GM12878 (cell line): ENCODE data around the gene MNAT1. TPM values are rescaled to one million over a fixed set of nuclear protein-coding genes. Genes with fewer than 3 reads are reported as not detected.

Experiments
- BACH1 ChIP-seq: fragments of 450-650 bp; IDR thresholded peaks from 2 replicates; pipeline ENCODE4 v1.6.1; 2017; ENCODE audit warnings: mild to moderate bottlenecking, borderline replicate concordance
- BRCA1 ChIP-seq: IDR thresholded peaks from 2 replicates; pipeline ENCODE4 v1.6.1; 2011; ENCODE audit warnings: low read depth, low read length, improper control_type of control experiment
- CBX3 ChIP-seq: fragments of 200-600 bp; sonication (generic); IDR thresholded peaks from 2 replicates; pipeline ENCODE4 v1.6.1; 2016; ENCODE audit warnings: low read depth, borderline replicate concordance
- GABPA ChIP-seq: IDR thresholded peaks from 2 replicates; pipeline ENCODE4 v1.6.1; 2014; ENCODE audit warnings: antibody characterized with exemption, low read depth, mild to moderate bottlenecking, inconsistent platforms
- IKZF1 ChIP-seq: fragments of 450-650 bp; conservative IDR thresholded peaks from 2 replicates; pipeline ENCODE4 v1.6.1; 2017; ENCODE audit warnings: antibody characterized with exemption, mild to moderate bottlenecking
- MEF2A ChIP-seq: IDR thresholded peaks from 2 replicates; pipeline ENCODE4 v1.6.1; 2011; ENCODE audit warnings: low read depth, mild to moderate bottlenecking, low read length, moderate library complexity; ENCODE audit not compliant: insufficient read depth
- MXI1 ChIP-seq: fragments of 150-350 bp; IDR thresholded peaks from 2 replicates; pipeline ENCODE4 v1.6.1; 2011; ENCODE audit warnings: low read depth, mild to moderate bottlenecking, inconsistent platforms, low read length, improper control_type of control experiment
- NFIC ChIP-seq: IDR thresholded peaks from 2 replicates; pipeline ENCODE4 v1.6.1; 2012; ENCODE audit warnings: low read depth, mild to moderate bottlenecking, inconsistent platforms, low read length, moderate library complexity
- PML ChIP-seq: IDR thresholded peaks from 2 replicates; pipeline ENCODE4 v1.6.1; 2012; ENCODE audit warnings: low read length, inconsistent platforms
- SIN3A ChIP-seq: IDR thresholded peaks from 2 replicates; pipeline ENCODE4 v1.6.1; 2012; ENCODE audit warnings: low read depth, low read length, improper control_type of control experiment
- SIX5 ChIP-seq: IDR thresholded peaks from 2 replicates; pipeline ENCODE4 v1.6.1; 2011; ENCODE audit warnings: mild to moderate bottlenecking, low read depth, low read length, moderate library complexity; ENCODE audit not compliant: severe bottlenecking
- polyA plus RNA-seq, 11 experiments: library from polyadenylated mRNA; depleted of rRNA in 4 of 11; unstranded in 6 of 11; stranded (reverse) in 5 of 11; fragments of >200 nt; fragmentation: Nextera tagmentation in 4 of 11; fragmentation: Illumina TruSeq in 1 of 11; extraction: Ambion mirVana in 4 of 11; extraction: Trizol in 1 of 11; gene quantifications; 1 replicate in 1 of 11; 2 replicates in 10 of 11; pipeline versions ENCODE4 v1.2.1 to v1.2.3, GENCODE V29; 2011 to 2016; ENCODE audit warnings: inconsistent platforms in 2 of 11, missing spikeins in 2 of 11, low read depth in 1 of 11
- total RNA-seq, 4 experiments: library from RNA; depleted of rRNA in 3 of 4; stranded (reverse); fragments of >200 nt in 3 of 4; fragmentation: Illumina TruSeq in 1 of 4; extraction: Trizol in 1 of 4; gene quantifications; 2 replicates each; pipeline versions ENCODE4 v1.2.1 to v1.2.3, GENCODE V29; 2013 to 2021
- TF ChIP-seq, protein P1 (sequence below): fragments of 450-650 bp; IDR thresholded peaks from 2 replicates; pipeline ENCODE4 v1.6.1; 2017; ENCODE audit warnings: antibody characterized with exemption, mild to moderate bottlenecking, moderate library complexity
- TF ChIP-seq, protein P2 (sequence below): fragments of 150-350 bp; IDR thresholded peaks from 2 replicates; pipeline ENCODE4 v1.6.1; 2014; ENCODE audit warnings: mild to moderate bottlenecking, low read depth, low read length
- TF ChIP-seq, protein P3 (sequence below): fragments of 450-650 bp; IDR thresholded peaks from 2 replicates; pipeline ENCODE4 v1.6.1; 2017; ENCODE audit warnings: mild to moderate bottlenecking, moderate library complexity
- TF ChIP-seq, protein P4 (sequence below): fragments of 450-650 bp; IDR thresholded peaks from 2 replicates; pipeline ENCODE4 v1.6.1; 2017; ENCODE audit warnings: mild to moderate bottlenecking, low read depth, inconsistent platforms; ENCODE audit not compliant: poor library complexity, severe bottlenecking
- TF ChIP-seq, protein P5 (sequence below): fragments of 450-650 bp; IDR thresholded peaks from 2 replicates; pipeline ENCODE4 v1.6.1; 2017; ENCODE audit warnings: low read depth, mild to moderate bottlenecking, moderate library complexity

Gene MNAT1
- total and polyA plus RNA-seq, 10 of the 15 experiments (the other 5 are each of a cell fraction or from before 2014, with no cell fraction given): 26.5 to 67.4 (median 40.8) TPM

DNA sequence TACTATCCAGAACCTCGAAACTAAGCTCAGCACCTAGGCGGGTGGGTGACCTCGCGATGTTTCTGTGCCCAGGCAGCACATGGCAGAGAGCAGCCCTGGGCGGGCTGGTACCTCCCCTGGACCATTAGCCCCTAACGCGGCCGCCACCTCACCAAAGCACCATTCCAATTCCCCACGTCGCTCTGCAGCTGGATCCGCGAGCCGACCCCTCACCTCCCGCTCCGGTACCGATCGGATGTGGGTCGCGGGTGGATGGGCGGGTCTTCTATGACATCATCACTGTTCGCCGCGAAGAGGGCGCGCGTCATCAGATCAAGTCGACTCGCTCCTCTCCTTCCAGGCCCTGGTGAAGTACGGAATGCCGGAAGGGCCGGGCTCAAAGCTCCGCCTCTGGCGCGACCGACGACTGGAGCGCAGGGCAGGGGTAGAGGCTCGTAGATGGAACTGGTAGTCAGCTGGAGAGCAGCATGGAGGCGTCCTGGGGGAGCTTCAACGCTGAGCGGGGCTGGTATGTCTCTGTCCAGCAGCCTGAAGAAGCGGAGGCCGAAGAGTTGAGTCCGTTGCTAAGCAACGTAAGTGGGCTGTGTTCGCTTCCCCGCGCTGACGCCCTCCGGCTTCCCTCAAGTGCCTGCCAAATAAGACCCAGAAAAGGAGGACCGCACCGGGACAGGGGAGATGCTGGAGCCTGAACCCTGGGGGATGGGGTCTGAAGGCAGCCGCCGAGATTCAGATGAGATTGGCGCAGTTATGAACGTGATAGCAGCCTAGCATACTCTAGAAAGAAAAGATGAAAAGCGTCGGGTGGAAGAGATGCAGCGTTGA lies 246.5 kb downstream of the MNAT1 start, which contains the start of the genes SLC38A6 and TRMT5 (continued):
- TF ChIP-seq, protein P1, sequence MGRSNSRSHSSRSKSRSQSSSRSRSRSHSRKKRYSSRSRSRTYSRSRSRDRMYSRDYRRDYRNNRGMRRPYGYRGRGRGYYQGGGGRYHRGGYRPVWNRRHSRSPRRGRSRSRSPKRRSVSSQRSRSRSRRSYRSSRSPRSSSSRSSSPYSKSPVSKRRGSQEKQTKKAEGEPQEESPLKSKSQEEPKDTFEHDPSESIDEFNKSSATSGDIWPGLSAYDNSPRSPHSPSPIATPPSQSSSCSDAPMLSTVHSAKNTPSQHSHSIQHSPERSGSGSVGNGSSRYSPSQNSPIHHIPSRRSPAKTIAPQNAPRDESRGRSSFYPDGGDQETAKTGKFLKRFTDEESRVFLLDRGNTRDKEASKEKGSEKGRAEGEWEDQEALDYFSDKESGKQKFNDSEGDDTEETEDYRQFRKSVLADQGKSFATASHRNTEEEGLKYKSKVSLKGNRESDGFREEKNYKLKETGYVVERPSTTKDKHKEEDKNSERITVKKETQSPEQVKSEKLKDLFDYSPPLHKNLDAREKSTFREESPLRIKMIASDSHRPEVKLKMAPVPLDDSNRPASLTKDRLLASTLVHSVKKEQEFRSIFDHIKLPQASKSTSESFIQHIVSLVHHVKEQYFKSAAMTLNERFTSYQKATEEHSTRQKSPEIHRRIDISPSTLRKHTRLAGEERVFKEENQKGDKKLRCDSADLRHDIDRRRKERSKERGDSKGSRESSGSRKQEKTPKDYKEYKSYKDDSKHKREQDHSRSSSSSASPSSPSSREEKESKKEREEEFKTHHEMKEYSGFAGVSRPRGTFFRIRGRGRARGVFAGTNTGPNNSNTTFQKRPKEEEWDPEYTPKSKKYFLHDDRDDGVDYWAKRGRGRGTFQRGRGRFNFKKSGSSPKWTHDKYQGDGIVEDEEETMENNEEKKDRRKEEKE: no peak
- peak; percentile 90; the same call in 1 of the 2 replicates for TF ChIP-seq IKZF1
- 0 out of 2 replicates have a peak, but pooled peaks have one; percentile 37 for TF ChIP-seq BRCA1
- TF ChIP-seq, protein P2, sequence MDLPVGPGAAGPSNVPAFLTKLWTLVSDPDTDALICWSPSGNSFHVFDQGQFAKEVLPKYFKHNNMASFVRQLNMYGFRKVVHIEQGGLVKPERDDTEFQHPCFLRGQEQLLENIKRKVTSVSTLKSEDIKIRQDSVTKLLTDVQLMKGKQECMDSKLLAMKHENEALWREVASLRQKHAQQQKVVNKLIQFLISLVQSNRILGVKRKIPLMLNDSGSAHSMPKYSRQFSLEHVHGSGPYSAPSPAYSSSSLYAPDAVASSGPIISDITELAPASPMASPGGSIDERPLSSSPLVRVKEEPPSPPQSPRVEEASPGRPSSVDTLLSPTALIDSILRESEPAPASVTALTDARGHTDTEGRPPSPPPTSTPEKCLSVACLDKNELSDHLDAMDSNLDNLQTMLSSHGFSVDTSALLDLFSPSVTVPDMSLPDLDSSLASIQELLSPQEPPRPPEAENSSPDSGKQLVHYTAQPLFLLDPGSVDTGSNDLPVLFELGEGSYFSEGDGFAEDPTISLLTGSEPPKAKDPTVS: 0 out of 2 replicates have a peak, but pooled peaks have one; percentile 22
- TF ChIP-seq MXI1: peak; percentile 79
- peak; percentile 74 for TF ChIP-seq PML
- 0 out of 2 replicates have a peak, but pooled peaks have one; percentile 17 for TF ChIP-seq MEF2A
- no peak for TF ChIP-seq NFIC
- peak; percentile 40 for TF ChIP-seq SIX5
- TF ChIP-seq, protein P3, sequence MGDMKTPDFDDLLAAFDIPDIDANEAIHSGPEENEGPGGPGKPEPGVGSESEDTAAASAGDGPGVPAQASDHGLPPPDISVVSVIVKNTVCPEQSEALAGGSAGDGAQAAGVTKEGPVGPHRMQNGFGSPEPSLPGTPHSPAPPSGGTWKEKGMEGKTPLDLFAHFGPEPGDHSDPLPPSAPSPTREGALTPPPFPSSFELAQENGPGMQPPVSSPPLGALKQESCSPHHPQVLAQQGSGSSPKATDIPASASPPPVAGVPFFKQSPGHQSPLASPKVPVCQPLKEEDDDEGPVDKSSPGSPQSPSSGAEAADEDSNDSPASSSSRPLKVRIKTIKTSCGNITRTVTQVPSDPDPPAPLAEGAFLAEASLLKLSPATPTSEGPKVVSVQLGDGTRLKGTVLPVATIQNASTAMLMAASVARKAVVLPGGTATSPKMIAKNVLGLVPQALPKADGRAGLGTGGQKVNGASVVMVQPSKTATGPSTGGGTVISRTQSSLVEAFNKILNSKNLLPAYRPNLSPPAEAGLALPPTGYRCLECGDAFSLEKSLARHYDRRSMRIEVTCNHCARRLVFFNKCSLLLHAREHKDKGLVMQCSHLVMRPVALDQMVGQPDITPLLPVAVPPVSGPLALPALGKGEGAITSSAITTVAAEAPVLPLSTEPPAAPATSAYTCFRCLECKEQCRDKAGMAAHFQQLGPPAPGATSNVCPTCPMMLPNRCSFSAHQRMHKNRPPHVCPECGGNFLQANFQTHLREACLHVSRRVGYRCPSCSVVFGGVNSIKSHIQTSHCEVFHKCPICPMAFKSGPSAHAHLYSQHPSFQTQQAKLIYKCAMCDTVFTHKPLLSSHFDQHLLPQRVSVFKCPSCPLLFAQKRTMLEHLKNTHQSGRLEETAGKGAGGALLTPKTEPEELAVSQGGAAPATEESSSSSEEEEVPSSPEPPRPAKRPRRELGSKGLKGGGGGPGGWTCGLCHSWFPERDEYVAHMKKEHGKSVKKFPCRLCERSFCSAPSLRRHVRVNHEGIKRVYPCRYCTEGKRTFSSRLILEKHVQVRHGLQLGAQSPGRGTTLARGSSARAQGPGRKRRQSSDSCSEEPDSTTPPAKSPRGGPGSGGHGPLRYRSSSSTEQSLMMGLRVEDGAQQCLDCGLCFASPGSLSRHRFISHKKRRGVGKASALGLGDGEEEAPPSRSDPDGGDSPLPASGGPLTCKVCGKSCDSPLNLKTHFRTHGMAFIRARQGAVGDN: peak; percentile 76
- TF ChIP-seq, protein P4, sequence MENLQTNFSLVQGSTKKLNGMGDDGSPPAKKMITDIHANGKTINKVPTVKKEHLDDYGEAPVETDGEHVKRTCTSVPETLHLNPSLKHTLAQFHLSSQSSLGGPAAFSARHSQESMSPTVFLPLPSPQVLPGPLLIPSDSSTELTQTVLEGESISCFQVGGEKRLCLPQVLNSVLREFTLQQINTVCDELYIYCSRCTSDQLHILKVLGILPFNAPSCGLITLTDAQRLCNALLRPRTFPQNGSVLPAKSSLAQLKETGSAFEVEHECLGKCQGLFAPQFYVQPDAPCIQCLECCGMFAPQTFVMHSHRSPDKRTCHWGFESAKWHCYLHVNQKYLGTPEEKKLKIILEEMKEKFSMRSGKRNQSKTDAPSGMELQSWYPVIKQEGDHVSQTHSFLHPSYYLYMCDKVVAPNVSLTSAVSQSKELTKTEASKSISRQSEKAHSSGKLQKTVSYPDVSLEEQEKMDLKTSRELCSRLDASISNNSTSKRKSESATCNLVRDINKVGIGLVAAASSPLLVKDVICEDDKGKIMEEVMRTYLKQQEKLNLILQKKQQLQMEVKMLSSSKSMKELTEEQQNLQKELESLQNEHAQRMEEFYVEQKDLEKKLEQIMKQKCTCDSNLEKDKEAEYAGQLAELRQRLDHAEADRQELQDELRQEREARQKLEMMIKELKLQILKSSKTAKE: no peak
- TF ChIP-seq CBX3: no peak
- TF ChIP-seq, protein P5, sequence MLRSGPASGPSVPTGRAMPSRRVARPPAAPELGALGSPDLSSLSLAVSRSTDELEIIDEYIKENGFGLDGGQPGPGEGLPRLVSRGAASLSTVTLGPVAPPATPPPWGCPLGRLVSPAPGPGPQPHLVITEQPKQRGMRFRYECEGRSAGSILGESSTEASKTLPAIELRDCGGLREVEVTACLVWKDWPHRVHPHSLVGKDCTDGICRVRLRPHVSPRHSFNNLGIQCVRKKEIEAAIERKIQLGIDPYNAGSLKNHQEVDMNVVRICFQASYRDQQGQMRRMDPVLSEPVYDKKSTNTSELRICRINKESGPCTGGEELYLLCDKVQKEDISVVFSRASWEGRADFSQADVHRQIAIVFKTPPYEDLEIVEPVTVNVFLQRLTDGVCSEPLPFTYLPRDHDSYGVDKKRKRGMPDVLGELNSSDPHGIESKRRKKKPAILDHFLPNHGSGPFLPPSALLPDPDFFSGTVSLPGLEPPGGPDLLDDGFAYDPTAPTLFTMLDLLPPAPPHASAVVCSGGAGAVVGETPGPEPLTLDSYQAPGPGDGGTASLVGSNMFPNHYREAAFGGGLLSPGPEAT: peak; percentile 88
- peak; percentile 97 for TF ChIP-seq SIN3A
- TF ChIP-seq GABPA: peak; percentile 22; the same call in 1 of the 2 replicates
- peak; percentile 71; the same call in 1 of the 2 replicates for TF ChIP-seq BACH1
